Gastrocnemius medialis (tissue), 4 donors: ENCODE results near the gene IGFALS.

ENCODE experiments used
- POLR2A ChIP-seq, 2 donors: fragments of 450-650 bp; IDR thresholded peaks; one replicate each; pipeline ENCODE4 v1.6.1; 2017; ENCODE audit warnings: antibody characterized with exemption in 2 of 2, mild to moderate bottlenecking in 2 of 2, moderate library complexity in 2 of 2
- TF ChIP-seq, protein P1 (sequence below), 5 experiments: fragments of 450-650 bp in 3 of 5; fragments of 200-600 bp in 2 of 5; sonication (generic) in 2 of 5; IDR thresholded peaks in 4 of 5; conservative IDR thresholded peaks in 1 of 5; 1 replicate in 4 of 5; 2 replicates in 1 of 5; pipeline ENCODE4 v1.5.1; 2016 to 2019; ENCODE audit warnings: antibody characterized with exemption in 5 of 5, mild to moderate bottlenecking in 3 of 5, moderate library complexity in 3 of 5

DNA sequence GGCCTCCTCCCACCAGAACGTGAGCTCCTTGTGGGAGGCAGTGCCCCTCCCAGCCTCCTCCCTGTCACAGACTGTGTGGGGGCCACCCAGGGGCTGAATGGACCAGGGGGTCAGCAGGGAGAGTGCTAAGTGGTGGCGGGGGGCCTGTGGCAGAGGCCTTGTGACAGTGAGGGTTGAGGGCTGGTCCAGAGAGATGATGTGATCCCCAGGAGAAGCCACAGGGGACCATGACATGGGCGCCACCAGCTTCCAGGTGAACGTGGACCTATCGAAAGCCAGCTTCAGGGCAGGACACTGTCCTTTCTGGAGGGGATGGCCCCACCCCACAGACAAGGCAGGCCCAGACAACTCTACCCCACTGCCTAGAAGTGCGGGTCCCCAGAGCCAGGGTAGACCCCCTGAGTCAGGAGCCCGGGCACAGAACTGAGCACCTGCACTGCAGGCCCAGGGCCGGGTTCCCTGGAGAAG lies 14.2 kb downstream of the IGFALS start:
- TF ChIP-seq, protein P1, sequence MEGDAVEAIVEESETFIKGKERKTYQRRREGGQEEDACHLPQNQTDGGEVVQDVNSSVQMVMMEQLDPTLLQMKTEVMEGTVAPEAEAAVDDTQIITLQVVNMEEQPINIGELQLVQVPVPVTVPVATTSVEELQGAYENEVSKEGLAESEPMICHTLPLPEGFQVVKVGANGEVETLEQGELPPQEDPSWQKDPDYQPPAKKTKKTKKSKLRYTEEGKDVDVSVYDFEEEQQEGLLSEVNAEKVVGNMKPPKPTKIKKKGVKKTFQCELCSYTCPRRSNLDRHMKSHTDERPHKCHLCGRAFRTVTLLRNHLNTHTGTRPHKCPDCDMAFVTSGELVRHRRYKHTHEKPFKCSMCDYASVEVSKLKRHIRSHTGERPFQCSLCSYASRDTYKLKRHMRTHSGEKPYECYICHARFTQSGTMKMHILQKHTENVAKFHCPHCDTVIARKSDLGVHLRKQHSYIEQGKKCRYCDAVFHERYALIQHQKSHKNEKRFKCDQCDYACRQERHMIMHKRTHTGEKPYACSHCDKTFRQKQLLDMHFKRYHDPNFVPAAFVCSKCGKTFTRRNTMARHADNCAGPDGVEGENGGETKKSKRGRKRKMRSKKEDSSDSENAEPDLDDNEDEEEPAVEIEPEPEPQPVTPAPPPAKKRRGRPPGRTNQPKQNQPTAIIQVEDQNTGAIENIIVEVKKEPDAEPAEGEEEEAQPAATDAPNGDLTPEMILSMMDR (IDR thresholded peaks at IDR 0.05 in 4 of 5, conservative IDR thresholded peaks at IDR 0.05 in 1 of 5) = no peak
- TF ChIP-seq POLR2A (IDR thresholded peaks at IDR 0.05) = no peak
